Progenitor cell of endocrine pancreas (in vitro differentiated cells): Measurements from ENCODE around the gene AP1S3. TPM values are rescaled to one million over a fixed set of nuclear protein-coding genes. Genes with fewer than 3 reads are reported as not detected.
"Not testable (repeated sequence)": the region's sequence is repeated elsewhere in the genome, so short reads cannot be mapped to it uniquely, and the experiment has no call there.

ENCODE experiments used
- DNase-seq: peaks from one replicate; pipeline ENCODE4 v3.0.0; 2021; ENCODE audit warnings: low spot score; ENCODE audit not compliant: unreplicated experiment
- H3K27ac Mint-ChIP-seq: 2 replicates; pipeline ENCODE4 v1.8.0; 2021; ENCODE audit warnings: mild to moderate bottlenecking, moderate library complexity, mixed read lengths
- H3K27me3 Mint-ChIP-seq: 2 replicates; pipeline ENCODE4 v1.8.0; 2021; ENCODE audit warnings: mixed read lengths
- H3K36me3 Mint-ChIP-seq: 2 replicates; pipeline ENCODE4 v1.8.0; 2022; ENCODE audit warnings: mixed read lengths; ENCODE audit not compliant: insufficient read depth
- H3K4me1 Mint-ChIP-seq: 2 replicates; pipeline ENCODE4 v1.8.0; 2021; ENCODE audit warnings: low read depth, mixed read lengths
- H3K4me3 Mint-ChIP-seq: 2 replicates; pipeline ENCODE4 v1.8.0; 2021; ENCODE audit warnings: low read depth, mild to moderate bottlenecking, moderate library complexity, mixed read lengths
- H3K9me3 Mint-ChIP-seq: 2 replicates; pipeline ENCODE4 v1.8.0; 2021; ENCODE audit warnings: low read depth, mixed read lengths
- total RNA-seq: library from RNA; stranded (reverse); gene quantifications from 2 replicates; pipeline ENCODE4 v1.2.1, GENCODE V29; 2021
- TF ChIP-seq, protein P1 (sequence below): fragments of 200-600 bp; sonication (generic); IDR thresholded peaks from one replicate; pipeline ENCODE4 v1.5.0; 2021; ENCODE audit warnings: antibody characterized with exemption, mild to moderate bottlenecking; ENCODE audit not compliant: unreplicated experiment

The AP1S3 gene
- total RNA-seq, 1 donor from 2014 or later: 11.5 TPM

GRCh38 chr2:223815186-223815883, 22.0 kb downstream of the AP1S3 start:
- TF ChIP-seq, protein P1, sequence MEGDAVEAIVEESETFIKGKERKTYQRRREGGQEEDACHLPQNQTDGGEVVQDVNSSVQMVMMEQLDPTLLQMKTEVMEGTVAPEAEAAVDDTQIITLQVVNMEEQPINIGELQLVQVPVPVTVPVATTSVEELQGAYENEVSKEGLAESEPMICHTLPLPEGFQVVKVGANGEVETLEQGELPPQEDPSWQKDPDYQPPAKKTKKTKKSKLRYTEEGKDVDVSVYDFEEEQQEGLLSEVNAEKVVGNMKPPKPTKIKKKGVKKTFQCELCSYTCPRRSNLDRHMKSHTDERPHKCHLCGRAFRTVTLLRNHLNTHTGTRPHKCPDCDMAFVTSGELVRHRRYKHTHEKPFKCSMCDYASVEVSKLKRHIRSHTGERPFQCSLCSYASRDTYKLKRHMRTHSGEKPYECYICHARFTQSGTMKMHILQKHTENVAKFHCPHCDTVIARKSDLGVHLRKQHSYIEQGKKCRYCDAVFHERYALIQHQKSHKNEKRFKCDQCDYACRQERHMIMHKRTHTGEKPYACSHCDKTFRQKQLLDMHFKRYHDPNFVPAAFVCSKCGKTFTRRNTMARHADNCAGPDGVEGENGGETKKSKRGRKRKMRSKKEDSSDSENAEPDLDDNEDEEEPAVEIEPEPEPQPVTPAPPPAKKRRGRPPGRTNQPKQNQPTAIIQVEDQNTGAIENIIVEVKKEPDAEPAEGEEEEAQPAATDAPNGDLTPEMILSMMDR: no peak
- H3K9me3 Mint-ChIP-seq: no peaks in the 10 kb centered on the region
- peaks cover 1% of the 10 kb centered on the region for H3K4me1 Mint-ChIP-seq
- no peak for DNase-seq
- H3K36me3 Mint-ChIP-seq: no peaks in the 10 kb centered on the region
- H3K27ac Mint-ChIP-seq: no peak overlapping the region
- no peaks in the 10 kb centered on the region for H3K27me3 Mint-ChIP-seq
- H3K4me3 Mint-ChIP-seq: no peak overlapping the region

DNA sequence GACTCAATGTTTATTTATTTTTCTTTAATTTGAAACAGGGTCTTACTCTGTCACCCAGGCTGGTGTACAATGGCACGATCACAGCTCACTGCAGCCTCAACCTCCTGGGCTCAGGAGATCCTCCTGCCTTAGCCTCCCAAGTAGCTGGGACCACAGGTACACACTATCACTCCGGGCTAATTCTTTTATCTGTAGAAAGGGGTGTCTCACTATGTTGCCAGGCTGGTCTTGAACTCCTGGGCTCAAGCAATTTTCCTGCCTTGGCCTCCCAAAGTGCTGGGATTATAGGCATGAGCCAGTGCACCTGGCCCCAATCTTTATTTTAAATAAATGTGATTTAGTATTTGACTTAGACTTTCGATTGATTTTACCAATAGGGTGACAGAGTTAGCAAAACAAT, 22.6 kb downstream of the AP1S3 start:
- H3K36me3 Mint-ChIP-seq, H3K9me3 Mint-ChIP-seq, H3K4me1 Mint-ChIP-seq, DNase-seq, H3K4me3 Mint-ChIP-seq, H3K27ac Mint-ChIP-seq, H3K27me3 Mint-ChIP-seq: not testable (repeated sequence)

DNA sequence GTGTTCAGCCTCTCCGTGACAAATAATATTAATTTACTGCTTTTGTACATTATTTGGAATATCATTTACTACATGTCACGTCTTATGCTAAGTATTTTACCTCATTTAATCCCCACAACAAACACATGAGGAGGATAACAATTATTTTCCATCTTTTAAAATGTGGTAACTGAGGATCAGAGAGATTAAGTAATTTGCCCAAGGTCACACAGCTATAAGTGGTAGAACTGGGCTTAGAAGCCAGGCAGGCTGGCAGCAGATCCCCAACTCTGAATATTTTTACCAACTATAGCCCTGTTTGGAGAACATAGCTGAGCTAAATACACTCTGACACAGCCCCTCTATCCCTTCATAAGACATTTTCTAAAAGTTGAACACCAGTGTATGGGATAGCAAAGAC, 24.1 kb downstream of the AP1S3 start:
- H3K4me3 Mint-ChIP-seq: no peak overlapping the region
- no peak for DNase-seq
- H3K4me1 Mint-ChIP-seq: peaks cover 1% of the 10 kb centered on the region
- H3K9me3 Mint-ChIP-seq: no peaks in the 10 kb centered on the region
- no peaks in the 10 kb centered on the region for H3K36me3 Mint-ChIP-seq
- H3K27ac Mint-ChIP-seq: no peak overlapping the region
- H3K27me3 Mint-ChIP-seq: no peaks in the 10 kb centered on the region
- TF ChIP-seq, protein P1: no peak

- Mint-ChIP-seq H3K4me1 (peaks cover 1% of the 10 kb centered on the region), H3K9me3 (no peaks in the 10 kb centered on the region), H3K36me3 (no peaks in the 10 kb centered on the region), H3K27ac (no peak overlapping the region), H3K4me3 (no peak overlapping the region), H3K27me3 (no peaks in the 10 kb centered on the region)
- TF ChIP-seq, protein P1: no peak
- DNase-seq: no peak
Observed at GRCh38 chr2:223811757-223812156, 25.6 kb downstream of the AP1S3 start.

GRCh38 chr2:223805008-223805407, 32.4 kb downstream of the AP1S3 start:
- peaks cover 2% of the 10 kb centered on the region for H3K36me3 Mint-ChIP-seq
- TF ChIP-seq, protein P1: no peak
- no peak overlapping the region for H3K4me3 Mint-ChIP-seq
- peaks cover 3% of the 10 kb centered on the region for H3K4me1 Mint-ChIP-seq
- no peak overlapping the region for H3K27ac Mint-ChIP-seq
- peaks cover 5% of the 10 kb centered on the region for H3K9me3 Mint-ChIP-seq
- no peak for DNase-seq
- no peaks in the 10 kb centered on the region for H3K27me3 Mint-ChIP-seq

DNA sequence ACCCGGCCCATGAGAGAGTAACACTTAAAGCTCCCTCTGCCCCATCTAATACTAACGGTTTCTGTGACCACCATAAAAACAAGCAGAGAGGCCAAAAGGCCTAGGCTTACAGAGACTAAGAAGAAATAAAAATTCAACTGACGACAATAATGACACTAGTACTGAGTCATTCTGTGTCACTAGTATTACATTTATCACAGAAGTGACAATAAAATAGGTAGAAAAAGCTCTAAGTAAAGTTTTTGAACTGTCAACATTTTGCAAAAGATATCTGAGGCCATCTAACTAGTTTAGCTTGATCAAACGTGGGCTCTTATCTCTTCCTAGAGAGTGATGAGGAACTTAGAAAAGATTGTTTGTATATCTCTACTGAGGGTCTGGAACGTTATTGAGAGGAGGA, 35.6 kb downstream of the AP1S3 start:
- Mint-ChIP-seq H3K9me3 (peaks cover 5% of the 10 kb centered on the region), H3K4me3 (no peak overlapping the region), H3K36me3 (peaks cover 2% of the 10 kb centered on the region), H3K4me1 (peaks cover 8% of the 10 kb centered on the region), H3K27ac (no peak overlapping the region), H3K27me3 (no peaks in the 10 kb centered on the region)
- no peak for DNase-seq
- TF ChIP-seq, protein P1: no peak
